Activated CD4-positive, alpha-beta T cell treated with anti-CD3 and anti-CD28 coated beads, Interleukin-2, amount 10 ng/mL, durations not matched to agents 7 days and 5 days (primary cell): ENCODE measurements around the gene RPS6KA2. TPM values are rescaled to one million over a fixed set of nuclear protein-coding genes. Genes with fewer than 3 reads are reported as not detected.
"Not testable (repeated sequence)": the region's sequence is repeated elsewhere in the genome, so short reads cannot be mapped to it uniquely, and the experiment has no call there.

Experiments used
- CTCF ChIA-PET: fragments of 350-600 bp; sonication (Branson Sonifier 250); formaldehyde crosslinking; loops from one replicate; lab custom pipeline; 2021; ENCODE audit warnings: antibody characterized with exemption; lab: Charles Lee
- POLR2A ChIA-PET: fragments of 350-600 bp; sonication (Branson Sonifier 250); formaldehyde crosslinking; loops from one replicate; lab custom pipeline; 2021; ENCODE audit warnings: antibody characterized with exemption; lab: Charles Lee
- DNase-seq: peaks from one replicate; pipeline ENCODE4 v3.0.0-alpha.2; 2020
- H3K27ac Mint-ChIP-seq: one replicate; pipeline ENCODE4 v1.8.0; 2021; ENCODE audit warnings: mild to moderate bottlenecking, moderate library complexity, mixed read lengths
- H3K27me3 Mint-ChIP-seq: one replicate; pipeline ENCODE4 v1.8.0; 2021; ENCODE audit warnings: mixed read lengths
- H3K36me3 Mint-ChIP-seq: one replicate; pipeline ENCODE4 v1.8.0; 2021; ENCODE audit warnings: low read depth, mixed read lengths
- H3K4me1 Mint-ChIP-seq: one replicate; pipeline ENCODE4 v1.8.0; 2021; ENCODE audit warnings: mixed read lengths
- H3K4me3 Mint-ChIP-seq: one replicate; pipeline ENCODE4 v1.8.0; 2021; ENCODE audit warnings: mild to moderate bottlenecking, moderate library complexity, mixed read lengths
- H3K9me3 Mint-ChIP-seq: one replicate; pipeline ENCODE4 v1.8.0; 2021; ENCODE audit warnings: mixed read lengths
- total RNA-seq, 2 experiments: library from RNA; stranded (reverse); gene quantifications; one replicate each; pipeline ENCODE4 v1.2.3, GENCODE V29; 2021

The RPS6KA2 gene
- total RNA-seq, 2 experiments from 2014 or later, result 3.6 to 4.0 TPM

GRCh38 chr6:166377721-166378120, 249.3 kb downstream of the RPS6KA2 start:
- POLR2A ChIA-PET, result no interaction called here
- Mint-ChIP-seq H3K36me3 (no peaks in the 10 kb centered on the region), H3K4me1 (peaks cover 6% of the 10 kb centered on the region), H3K27ac (no peak overlapping the region), H3K9me3 (no peaks in the 10 kb centered on the region), H3K27me3 (no peaks in the 10 kb centered on the region), H3K4me3 (no peak overlapping the region)
- no peak for DNase-seq
- CTCF ChIA-PET, result interaction anchor here (0.8 to 1.0 kb wide), 2 partner anchors 67 to 102 kb away, joined by 3 to 4 read pairs; no protein-coding TSS in a partner anchor

GRCh38 chr6:166375013-166375412, 252.0 kb downstream of the RPS6KA2 start:
- H3K36me3 Mint-ChIP-seq, result no peaks in the 10 kb centered on the region
- no peak for DNase-seq
- H3K4me1 Mint-ChIP-seq, result peaks cover under 1% of the 10 kb centered on the region
- CTCF ChIA-PET, result no interaction called here
- no peak overlapping the region for H3K4me3 Mint-ChIP-seq
- no peak overlapping the region for H3K27ac Mint-ChIP-seq
- no peaks in the 10 kb centered on the region for H3K27me3 Mint-ChIP-seq
- POLR2A ChIA-PET, result no interaction called here
- H3K9me3 Mint-ChIP-seq, result no peaks in the 10 kb centered on the region

- peaks cover 4% of the 10 kb centered on the region for H3K4me1 Mint-ChIP-seq
- POLR2A ChIA-PET, result no interaction called here
- H3K36me3 Mint-ChIP-seq, result no peaks in the 10 kb centered on the region
- CTCF ChIA-PET, result no interaction called here
- H3K27me3 Mint-ChIP-seq, result no peaks in the 10 kb centered on the region
- H3K27ac Mint-ChIP-seq, result no peak overlapping the region
- no peak overlapping the region for H3K4me3 Mint-ChIP-seq
- DNase-seq, result no peak
- no peaks in the 10 kb centered on the region for H3K9me3 Mint-ChIP-seq
Measured at GRCh38 chr6:166370489-166370888, 256.6 kb downstream of the RPS6KA2 start.

- no peak overlapping the region for H3K27ac Mint-ChIP-seq
- H3K4me3 Mint-ChIP-seq, result no peak overlapping the region
- no peak for DNase-seq
- peaks cover 4% of the 10 kb centered on the region for H3K4me1 Mint-ChIP-seq
- no peaks in the 10 kb centered on the region for H3K9me3 Mint-ChIP-seq
- CTCF ChIA-PET, result interaction anchor here (1.1 kb wide), 1 partner anchor 12 kb away, joined by 5 read pairs; no protein-coding TSS in a partner anchor
- POLR2A ChIA-PET, result no interaction called here
- H3K27me3 Mint-ChIP-seq, result no peaks in the 10 kb centered on the region
- no peaks in the 10 kb centered on the region for H3K36me3 Mint-ChIP-seq
Measured at GRCh38 chr6:166369782-166370181, 257.3 kb downstream of the RPS6KA2 start.

- Mint-ChIP-seq H3K4me3 (no peak overlapping the region), H3K27me3 (no peaks in the 10 kb centered on the region), H3K27ac (no peak overlapping the region), H3K4me1 (peaks cover 4% of the 10 kb centered on the region), H3K36me3 (no peaks in the 10 kb centered on the region), H3K9me3 (no peaks in the 10 kb centered on the region)
- POLR2A ChIA-PET, result no interaction called here
- no peak for DNase-seq
- CTCF ChIA-PET, result no interaction called here
Measured at GRCh38 chr6:166366921-166367320, 260.1 kb downstream of the RPS6KA2 start.

- Mint-ChIP-seq H3K9me3 (no peaks in the 10 kb centered on the region), H3K4me3 (no peak overlapping the region), H3K27ac (no peak overlapping the region), H3K36me3 (no peaks in the 10 kb centered on the region), H3K27me3 (no peaks in the 10 kb centered on the region), H3K4me1 (peaks cover 4% of the 10 kb centered on the region)
- DNase-seq, result no peak
- POLR2A ChIA-PET, result no interaction called here
- CTCF ChIA-PET, result no interaction called here
Measured at GRCh38 chr6:166365806-166366205, 261.2 kb downstream of the RPS6KA2 start.

- no peaks in the 10 kb centered on the region for H3K36me3 Mint-ChIP-seq
- peaks cover 1% of the 10 kb centered on the region for H3K27me3 Mint-ChIP-seq
- DNase-seq, result no peak
- peaks cover 4% of the 10 kb centered on the region for H3K4me1 Mint-ChIP-seq
- H3K4me3 Mint-ChIP-seq, result no peak overlapping the region
- POLR2A ChIA-PET, result no interaction called here
- CTCF ChIA-PET, result interaction anchor here (0.7 kb wide), 1 partner anchor 18 kb away, joined by 3 read pairs; no protein-coding TSS in a partner anchor
- H3K27ac Mint-ChIP-seq, result no peak overlapping the region
- H3K9me3 Mint-ChIP-seq, result no peaks in the 10 kb centered on the region
Measured at GRCh38 chr6:166365221-166365620, 261.8 kb downstream of the RPS6KA2 start.

- H3K27ac Mint-ChIP-seq, result no peak overlapping the region
- ChIA-PET POLR2A (interaction anchor here (0.6 kb wide), 1 partner anchor 14 kb away, joined by 3 read pairs; no protein-coding TSS in a partner anchor), CTCF (interaction anchor here (1.9 kb wide), 1 partner anchor 17 kb away, joined by 7 read pairs; no protein-coding TSS in a partner anchor)
- peaks cover 9% of the 10 kb centered on the region for H3K27me3 Mint-ChIP-seq
- no peak overlapping the region for H3K4me3 Mint-ChIP-seq
- H3K4me1 Mint-ChIP-seq, result no peaks in the 10 kb centered on the region
- H3K9me3 Mint-ChIP-seq, result no peaks in the 10 kb centered on the region
- DNase-seq, result no peak
- H3K36me3 Mint-ChIP-seq, result no peaks in the 10 kb centered on the region
Measured at GRCh38 chr6:166364456-166364855, 262.6 kb downstream of the RPS6KA2 start.

- POLR2A ChIA-PET, H3K9me3 Mint-ChIP-seq, H3K36me3 Mint-ChIP-seq, H3K4me1 Mint-ChIP-seq, H3K4me3 Mint-ChIP-seq, H3K27ac Mint-ChIP-seq, DNase-seq: not testable (repeated sequence)
- CTCF ChIA-PET, result interaction anchor here (1.0 to 1.8 kb wide), 2 partner anchors 17 to 36 kb away, joined by 3 to 4 read pairs; no protein-coding TSS in a partner anchor
- H3K27me3 Mint-ChIP-seq, result peaks cover 24% of the 10 kb centered on the region
Measured at GRCh38 chr6:166362427-166362826, 264.6 kb downstream of the RPS6KA2 start.

- Mint-ChIP-seq H3K27me3 (peaks cover 32% of the 10 kb centered on the region), H3K36me3 (no peaks in the 10 kb centered on the region), H3K9me3 (peaks cover 6% of the 10 kb centered on the region), H3K4me1 (no peaks in the 10 kb centered on the region), H3K4me3 (no peak overlapping the region), H3K27ac (no peak overlapping the region)
- ChIA-PET POLR2A (no interaction called here), CTCF (no interaction called here)
- no peak for DNase-seq
Measured at GRCh38 chr6:166361077-166361429, 266.0 kb downstream of the RPS6KA2 start.

GRCh38 chr6:166360243-166361076, 266.6 kb downstream of the RPS6KA2 start:
- no peak for DNase-seq
- Mint-ChIP-seq H3K27me3 (peaks cover 37% of the 10 kb centered on the region), H3K4me3 (no peak overlapping the region), H3K9me3 (peaks cover 6% of the 10 kb centered on the region), H3K4me1 (no peaks in the 10 kb centered on the region), H3K27ac (no peak overlapping the region), H3K36me3 (no peaks in the 10 kb centered on the region)
- CTCF ChIA-PET, result interaction anchor here (0.8 to 1.2 kb wide), 2 partner anchors 15 to 21 kb away, joined by 3 read pairs; no protein-coding TSS in a partner anchor
- POLR2A ChIA-PET, result no interaction called here
